NK-92 (cell line): ENCODE data around the gene TACR1.
"Not testable (repeated sequence)": the region's sequence is repeated elsewhere in the genome, so short reads cannot be mapped to it uniquely, and the experiment has no call there.

Experiments used
- DNase-seq: peaks from one replicate; lab custom pipeline; 2025; ENCODE audit not compliant: unreplicated experiment; lab: John Stamatoyannopoulos, UW

TACR1 gene

DNA sequence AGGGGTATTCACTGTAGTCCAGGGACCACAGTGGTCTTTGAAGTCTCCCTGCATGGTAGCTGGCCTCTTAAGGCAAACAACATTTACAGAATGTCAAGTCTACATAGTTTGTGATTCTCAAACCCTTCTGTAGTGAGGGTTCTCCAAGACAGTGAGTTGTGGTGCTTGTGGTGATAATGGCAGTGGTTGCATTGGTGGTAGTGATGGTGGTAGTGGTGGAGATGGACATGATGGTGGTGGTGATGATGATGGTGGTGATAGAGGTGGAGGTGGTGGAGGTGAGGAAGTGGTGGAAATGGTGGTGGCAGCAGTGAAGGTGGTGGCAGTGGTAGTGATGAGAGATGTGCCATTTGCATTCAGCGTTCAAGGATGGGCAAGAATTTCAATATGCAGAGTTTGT, 104.9 kb downstream of the TACR1 start:
- no peak for DNase-seq

DNA sequence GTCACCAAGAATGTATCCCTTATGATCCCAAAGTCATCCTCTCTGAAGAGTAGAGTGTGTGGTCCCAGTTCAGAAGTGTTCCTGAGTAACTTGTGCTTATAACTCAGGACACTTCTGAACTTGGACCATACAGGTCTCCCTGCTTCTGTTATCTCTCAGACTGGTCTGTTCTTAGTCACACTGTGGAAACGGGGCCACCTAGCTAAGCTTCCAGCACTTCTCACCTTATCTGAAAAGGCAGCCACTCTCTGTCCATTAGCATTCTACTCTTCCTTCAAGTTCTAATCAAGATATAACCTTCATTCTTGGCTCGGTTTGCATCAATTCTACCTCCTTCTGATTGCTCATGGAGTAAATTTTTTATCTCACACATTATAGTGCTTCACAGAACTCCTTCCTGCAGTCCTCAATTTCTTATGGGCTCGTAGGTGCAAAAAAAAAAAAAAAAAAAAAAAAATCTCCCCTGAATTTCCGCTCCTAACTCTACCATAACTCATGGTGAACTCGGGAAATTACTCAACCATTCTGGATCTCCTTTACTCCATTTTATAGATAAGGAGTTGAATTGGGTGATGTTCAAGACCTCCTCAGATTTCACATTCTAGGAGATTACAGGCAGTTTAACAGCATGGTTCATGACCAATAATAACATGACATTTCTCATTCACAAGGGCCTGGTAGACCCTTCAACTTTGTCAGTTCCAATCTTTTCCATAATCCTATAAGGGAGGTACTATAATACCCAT, 108.4 kb downstream of the TACR1 start:
- DNase-seq: no peak

DNA sequence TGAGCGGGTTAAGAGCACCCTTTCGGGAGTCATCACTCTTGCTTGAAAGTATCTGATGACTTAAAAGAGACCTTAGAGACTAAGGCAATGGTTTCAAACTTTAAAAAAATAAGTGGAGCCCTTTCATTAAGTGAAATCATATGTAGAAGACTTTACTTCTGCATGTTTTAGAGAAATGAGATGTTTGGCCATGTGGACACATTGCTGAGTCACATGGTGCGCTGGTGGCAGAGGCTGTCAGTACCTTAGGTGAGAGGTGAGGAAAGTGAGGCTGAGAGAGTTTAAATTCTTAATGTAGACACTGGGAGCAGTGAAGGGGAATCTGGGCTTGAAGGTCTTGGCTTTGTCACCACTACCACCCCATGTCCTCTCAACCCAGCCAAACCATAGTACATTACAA, 109.8 kb downstream of the TACR1 start:
- no peak for DNase-seq

DNA sequence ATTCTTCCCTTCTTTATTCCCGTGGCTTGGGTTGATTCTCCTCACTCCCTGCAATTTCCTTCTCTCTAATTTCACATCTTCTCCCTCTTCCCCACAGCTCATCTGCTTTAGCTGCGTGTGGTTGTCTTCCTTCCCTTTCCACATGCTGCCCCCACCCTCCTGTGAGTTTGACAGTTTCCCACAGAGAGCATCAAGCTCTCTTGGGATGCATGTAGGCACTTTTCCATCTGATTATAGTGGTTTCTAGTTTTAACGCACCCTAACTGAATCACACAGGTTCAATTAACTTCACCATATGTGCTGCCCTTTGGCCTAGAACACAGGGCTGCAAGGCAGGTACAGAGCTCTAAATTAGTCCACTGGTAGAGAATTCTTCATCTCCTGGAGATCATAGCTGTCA, 110.5 kb downstream of the TACR1 start:
- DNase-seq: no peak

DNA sequence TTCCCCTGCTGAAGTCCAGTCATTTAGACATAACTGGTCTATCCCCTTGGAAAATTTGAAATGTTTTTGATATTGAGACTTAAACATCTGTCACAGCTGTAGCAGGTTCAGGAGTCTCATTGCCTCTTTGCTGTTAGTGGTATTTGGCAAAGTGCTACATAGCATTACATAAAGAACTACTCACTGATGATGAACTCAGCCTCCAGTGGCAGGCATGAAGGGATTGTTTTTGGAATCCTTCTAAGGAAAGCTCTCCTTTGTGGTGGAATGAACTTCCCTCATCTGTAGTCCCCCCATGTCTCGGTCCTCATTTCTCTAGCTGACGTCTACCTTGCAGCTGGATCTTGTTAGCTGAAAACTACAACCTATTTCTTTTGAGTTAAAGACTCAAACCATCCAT, 111.6 kb downstream of the TACR1 start:
- no peak for DNase-seq

DNA sequence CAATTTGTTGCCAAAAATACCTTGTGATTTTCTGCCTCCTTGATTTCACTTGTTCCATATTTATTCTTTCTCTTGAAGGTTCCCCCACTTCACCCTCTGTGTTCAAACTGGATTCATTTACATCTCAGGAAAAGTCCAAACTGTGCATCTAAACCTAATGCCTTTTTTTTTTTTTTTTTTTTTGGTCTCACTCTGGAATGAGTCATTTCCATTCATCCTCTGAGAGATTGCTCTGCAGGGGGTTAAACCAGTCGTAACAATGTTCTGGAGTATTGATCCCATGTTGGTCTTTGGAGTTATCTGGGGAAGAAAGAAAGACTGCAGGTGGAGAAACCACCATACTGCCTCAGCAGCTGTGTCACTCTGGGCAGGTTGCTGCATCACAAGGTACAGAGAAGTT, 119.7 kb downstream of the TACR1 start:
- no peak for DNase-seq

DNA sequence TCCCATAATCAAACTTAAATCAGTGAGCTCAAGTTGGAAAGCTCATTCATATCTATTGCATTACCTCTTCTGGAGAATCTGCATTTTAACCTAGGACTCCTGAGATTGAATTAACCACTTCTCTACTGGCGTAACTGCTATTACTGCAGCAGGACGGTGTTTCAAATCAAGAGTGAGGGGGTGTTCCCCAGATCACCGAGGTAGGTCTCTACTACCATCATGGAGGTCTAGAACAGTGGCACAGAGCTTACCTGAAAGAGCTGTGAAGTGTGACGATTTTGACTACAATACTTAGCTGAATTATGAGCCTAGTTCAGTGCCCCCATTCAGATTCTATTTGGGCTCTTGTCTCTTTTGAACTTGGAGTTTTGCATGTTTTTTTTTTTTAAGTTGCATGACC, 121.4 kb downstream of the TACR1 start:
- DNase-seq: no peak

DNA sequence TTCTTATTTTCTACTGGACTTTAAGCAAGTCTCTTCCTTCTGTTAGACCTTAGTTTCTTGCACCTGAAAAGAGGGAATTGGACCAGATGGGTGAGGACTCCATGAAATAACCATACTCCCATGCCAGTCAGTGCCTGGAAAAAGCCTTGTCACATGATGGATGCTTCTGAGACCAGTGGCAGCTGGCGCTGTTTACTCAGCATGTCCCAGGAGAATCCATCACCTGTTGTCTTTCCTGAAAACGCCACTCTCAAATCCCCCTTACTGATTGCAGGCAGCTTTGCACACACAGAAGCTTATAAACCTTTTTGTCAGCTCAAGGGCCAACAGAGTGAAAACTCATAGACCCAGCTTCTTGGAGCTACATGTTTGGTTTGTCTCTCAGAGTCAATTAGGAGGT, 123.2 kb downstream of the TACR1 start:
- DNase-seq: no peak

DNA sequence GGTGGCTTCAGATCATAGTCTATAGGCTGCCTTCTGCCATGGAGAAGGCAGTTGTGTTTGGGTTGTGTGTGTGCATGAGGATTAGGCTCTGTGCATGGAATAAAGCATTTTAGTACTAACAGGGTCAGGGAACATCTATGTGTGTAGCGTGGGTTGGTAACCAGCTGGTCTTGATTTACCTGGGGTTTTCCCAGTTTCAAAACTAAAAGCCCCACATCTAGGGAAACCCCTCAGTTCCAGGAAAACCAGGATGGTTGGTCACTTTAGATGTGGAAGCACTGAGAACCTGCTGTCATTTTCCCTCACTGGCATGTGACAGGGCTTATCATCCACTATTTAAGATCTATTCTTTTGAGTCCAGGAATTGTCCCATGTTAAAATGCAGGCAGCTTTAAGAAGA, 124.6 kb downstream of the TACR1 start:
- DNase-seq: no peak

DNA sequence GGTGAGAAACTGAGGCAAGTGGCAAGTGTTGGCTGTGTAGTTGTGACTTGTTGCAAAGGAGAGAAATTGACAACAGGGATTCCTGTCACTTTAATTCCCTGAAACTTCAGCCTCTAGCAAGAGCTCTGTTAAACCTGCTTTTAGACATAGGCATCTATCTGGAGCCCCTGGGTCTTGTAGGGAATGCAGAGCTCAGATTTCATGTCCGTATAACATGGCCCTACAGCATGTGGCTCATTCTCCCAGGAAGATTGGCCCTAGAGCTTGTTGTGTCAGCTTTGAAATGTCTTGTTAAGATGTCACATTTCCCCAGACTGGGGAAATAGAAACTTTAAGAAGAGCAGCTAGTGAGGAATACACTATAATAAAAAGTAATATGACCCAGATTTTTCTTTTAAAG, 125.1 kb downstream of the TACR1 start:
- no peak for DNase-seq

DNA sequence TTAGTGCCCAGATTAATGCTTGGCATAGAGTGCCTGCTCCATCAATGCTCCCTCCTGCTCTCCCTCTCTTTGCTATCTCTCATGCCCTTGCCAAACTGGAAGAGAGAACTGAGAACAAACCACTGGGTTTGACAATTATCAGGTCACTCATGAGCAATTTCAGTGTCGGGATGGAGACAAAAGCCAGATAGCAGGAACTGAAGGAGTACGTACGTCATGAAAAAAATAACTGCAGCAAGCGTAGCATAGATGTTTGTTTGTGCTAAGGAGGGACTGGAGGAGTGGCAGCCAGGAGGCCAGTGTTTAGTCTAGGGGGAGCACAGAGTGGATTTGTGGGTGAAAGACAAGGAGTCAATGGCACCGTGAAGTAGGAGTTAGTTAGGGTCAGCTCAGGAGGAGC, 127.6 kb downstream of the TACR1 start:
- no peak for DNase-seq

DNA sequence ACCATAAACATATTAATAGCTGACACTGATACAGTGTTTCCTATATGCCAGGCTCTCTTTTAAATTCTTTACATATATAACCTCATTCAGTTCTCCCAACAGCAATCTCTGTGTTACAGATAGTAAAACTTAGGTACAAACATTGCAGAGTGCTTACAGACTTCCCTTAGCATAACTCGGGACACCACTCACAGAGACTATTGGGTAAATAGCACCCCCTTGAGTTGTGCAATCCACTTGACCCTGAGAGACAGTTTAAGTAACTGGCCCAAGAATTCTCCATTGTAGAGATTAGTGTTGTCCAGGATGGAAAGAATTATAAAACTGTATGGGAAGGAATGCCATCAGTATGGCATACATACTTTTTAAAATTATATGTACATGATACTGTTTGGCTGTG, 130.8 kb downstream of the TACR1 start:
- DNase-seq: no peak

DNA sequence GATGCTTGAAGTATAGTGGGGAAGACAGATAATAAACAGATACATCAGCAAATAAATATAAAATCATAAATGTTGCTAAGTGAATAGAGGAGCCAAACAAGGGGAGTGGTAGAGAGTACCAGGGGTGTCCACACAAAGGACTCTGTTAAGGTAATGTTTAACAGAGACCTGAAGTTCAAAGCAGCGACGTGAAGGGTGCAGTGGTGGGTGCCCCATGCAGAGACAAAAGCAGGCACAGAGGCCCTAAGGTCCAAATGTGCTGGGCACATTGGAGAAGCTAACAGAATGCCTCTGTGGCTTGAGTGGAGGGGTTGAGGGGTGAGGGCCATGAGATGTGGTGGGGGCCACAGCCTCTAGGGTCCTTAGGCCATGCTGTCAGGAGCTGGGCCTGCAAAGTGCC, 131.8 kb downstream of the TACR1 start:
- DNase-seq: no peak

DNA sequence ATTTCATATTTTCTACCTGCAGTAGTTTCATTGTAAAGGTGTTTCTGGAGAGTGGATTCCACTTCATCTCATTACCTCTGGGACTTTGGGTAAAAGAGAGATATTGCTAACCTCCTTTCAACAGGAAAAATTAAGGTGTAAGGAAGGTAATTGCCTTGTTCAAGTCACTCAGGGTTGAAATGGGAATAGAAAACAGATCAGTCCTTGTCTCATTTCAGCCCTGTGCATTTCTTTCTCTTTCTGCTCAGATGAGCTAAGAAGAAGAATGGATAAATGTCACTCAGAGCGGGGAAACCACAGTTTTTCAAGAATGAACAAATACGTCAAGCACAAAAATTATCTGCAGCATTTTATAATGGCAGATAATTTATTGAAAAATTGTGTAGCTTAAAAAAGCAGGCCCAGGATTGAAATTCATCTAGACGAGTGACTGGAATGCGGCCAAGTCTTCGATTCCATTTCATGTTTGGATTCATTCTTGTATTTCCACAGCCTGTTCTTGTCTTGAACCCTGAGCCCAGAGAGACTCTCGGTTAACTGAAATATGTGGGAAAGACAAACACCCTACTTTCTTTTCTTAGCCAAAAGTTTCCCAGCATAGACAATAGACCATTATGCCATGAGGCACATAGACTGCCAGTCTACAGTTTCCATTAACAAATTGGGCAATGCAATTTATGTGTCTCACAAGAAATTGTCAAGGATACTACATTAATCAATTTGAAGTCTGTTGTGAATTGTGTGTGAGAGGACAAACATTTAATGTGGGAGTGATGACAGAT, 133.0 kb downstream of the TACR1 start:
- no peak for DNase-seq

DNA sequence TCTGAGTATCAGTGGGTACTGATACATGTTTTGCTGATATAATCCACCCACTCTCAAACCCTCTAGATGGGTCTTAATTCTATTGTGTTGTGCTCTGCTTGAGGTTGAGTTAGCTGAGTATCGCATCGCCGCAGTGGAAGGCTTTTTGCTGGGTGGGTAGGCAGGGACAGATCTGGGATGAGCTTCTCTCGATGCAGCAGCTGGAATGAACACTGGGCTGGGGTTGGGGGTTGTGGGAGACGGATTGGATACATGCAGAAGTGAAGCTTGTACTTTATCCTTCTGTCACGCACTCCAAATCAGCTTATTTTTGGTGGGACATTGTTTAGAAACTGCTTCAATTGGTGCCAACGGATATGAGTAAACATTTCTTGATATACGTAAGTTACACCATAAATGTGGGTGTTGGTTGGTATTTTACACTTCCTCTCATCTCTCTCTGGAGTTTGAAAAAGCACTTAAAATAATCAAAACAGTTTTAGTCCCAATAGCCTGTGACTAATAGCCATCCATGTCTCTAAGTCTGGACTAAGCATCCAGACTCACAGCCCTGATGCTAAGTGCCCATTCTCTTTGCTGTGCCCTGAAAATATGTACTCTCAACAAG, 133.8 kb downstream of the TACR1 start:
- DNase-seq: no peak

DNA sequence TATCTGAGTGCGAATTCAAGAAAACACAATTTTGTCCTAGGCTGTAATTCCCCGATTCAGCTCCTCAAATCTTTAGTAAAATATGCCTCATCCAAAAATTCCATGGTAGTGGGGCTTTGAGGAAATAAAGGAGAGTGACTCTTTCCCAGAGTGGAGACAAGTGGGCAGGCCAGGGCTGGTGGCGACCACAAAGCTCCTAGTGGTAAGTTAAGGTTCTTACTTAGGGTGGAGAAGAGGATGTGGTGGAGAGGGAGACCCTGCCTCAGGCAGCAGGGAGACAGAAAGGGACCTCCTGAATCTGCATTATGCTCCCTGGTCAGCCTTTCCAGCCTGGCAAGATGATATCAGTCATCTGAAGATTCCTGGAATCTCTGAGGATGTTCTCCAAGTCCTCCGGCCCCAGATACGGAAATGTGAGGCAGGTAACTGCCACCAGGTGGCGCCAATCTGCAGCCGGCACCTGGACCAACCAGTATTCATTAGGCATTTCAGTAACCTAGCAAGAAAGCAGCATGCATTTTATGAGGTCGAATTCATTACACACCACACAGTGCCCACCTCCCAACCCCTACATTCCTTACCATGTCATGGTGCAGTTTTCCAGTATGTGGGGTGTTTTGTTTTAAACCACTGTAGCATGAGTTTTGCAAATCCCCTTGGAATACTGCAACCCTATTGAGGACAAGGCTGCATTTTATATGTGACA, 134.5 kb downstream of the TACR1 start:
- no peak for DNase-seq

DNA sequence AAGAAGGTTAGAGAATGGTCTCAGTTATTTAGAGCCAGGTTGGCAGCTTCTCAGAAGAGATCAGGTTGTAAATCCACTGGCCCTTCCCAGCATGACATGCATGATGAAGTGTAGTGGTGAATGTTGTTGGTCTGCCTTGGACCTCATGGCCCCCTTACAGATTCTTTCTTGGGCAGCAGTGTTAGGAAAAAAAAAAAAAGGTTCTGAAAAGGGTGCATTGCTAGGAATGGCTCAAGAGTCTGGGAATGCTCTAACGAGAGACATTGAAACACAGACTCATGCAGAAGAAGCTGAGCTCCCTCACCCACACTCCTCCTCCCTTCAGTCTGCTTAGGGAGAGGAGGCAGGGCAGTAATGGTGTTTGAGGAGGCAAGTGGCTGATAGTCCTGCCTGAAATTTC, 135.4 kb downstream of the TACR1 start:
- no peak for DNase-seq

DNA sequence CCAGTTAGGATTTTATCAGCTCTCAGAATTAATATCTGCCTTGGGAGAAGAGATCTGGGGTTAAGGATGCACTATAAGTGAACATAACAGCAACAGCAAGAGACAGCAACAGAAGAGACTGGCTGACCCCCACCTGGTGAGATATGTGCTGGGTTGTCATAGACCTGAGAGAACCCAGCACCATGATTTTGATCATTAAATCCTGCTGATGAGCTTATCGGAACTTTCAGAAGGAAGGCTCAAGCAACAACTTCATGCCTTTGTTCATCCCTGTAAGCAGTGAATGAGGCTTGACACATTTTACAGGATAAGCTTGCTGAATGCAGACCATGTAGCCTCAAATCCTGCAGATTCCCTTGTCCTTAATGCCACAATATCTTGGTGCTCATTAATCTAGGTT, 140.9 kb downstream of the TACR1 start:
- DNase-seq: no peak

DNA sequence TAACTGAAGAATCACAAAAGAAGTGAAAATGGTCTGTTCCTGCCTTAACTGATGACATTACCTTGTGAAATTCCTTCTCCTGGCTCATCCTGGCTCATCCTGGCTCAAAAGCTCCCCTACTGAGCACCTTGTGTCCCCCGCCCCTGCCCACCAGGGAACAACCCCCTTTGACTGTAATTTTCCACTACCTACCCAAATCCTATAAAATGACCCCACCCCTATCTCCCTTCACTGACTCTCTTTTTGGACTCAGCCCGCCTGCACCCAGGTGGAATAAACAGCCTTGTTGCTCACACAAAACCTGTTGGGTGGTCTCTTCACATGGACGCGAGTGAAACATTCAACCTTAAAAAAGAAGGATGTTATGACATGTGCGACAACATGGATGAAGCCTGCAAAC, 142.2 kb downstream of the TACR1 start:
- not testable (repeated sequence) for DNase-seq

DNA sequence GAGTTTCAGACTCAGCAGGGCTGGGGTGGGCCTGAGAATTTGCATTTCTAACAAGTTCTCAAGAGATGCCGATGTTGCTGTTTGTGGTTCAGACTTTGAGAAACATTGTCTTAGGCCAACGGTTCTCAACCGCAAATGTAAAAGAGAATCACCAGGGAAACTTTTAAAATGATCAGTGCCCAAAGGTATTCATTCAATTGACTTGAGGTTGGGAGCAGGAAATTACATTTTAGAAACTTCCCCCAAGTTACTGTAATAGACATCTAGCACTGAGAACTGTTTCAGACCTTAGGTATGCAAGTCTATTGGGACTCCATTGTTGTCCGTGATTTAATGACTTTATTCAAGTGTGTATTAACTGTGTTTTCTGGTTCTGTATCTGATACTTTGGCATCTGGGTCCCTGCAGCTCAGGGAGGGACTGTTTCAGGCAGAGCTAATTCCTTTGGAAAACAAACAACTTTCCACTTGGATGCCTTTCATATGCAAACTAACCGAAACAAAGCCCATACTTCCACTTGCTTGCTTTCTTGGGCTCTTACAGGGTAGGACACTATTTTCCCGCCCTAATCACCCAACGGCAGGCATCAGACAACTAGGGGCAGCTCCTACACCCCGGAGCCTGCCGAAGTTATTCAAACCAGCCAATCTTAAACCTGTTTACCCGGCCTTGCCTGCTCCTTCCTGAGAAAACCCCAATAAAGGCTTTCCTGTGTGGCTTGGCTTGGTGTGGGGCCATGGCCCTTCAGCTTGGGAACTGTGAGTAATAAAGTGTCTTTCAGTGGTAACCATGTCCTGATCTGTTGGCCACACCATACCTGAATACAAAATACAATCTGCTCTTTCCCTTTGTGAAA, 143.3 kb downstream of the TACR1 start:
- DNase-seq: no peak
